OCI-LY3 (cell line): ENCODE results near the gene ASGR2.

Source experiments
- H2AFZ ChIP-seq: fragments of 200-600, 300-600 bp; shearing (Covaris generic); 2 replicates; pipeline ENCODE4 v1.6.0; 2014; ENCODE audit warnings: antibody characterized with exemption, low read depth, low read length
- H3K27ac ChIP-seq: fragments of 200-600, 300-600 bp; sonication (generic); 2 replicates; pipeline ENCODE4 v1.5.1; 2014; ENCODE audit warnings: mild to moderate bottlenecking, low read length, moderate library complexity, mixed read lengths
- H3K27me3 ChIP-seq: fragments of 200-600, 300-600 bp; sonication (generic); 2 replicates; pipeline ENCODE4 v1.6.1; 2014; ENCODE audit warnings: low read depth, low read length, mixed read lengths
- H3K36me3 ChIP-seq: fragments of 200-600, 300-600 bp; sonication (generic); replicated peaks from 2 replicates; pipeline ENCODE3; 2014; ENCODE audit warnings: low read depth, low read length, mixed read lengths
- H3K4me1 ChIP-seq: fragments of 300-600, 200-600 bp; sonication (generic); 2 replicates; pipeline ENCODE4 v1.6.1; 2014; ENCODE audit warnings: low read length, mixed read lengths
- H3K4me2 ChIP-seq: fragments of 200-600, 300-600 bp; sonication (generic); 2 replicates; pipeline ENCODE4 v1.6.1; 2014; ENCODE audit warnings: low read length, mixed read lengths
- H3K4me3 ChIP-seq: fragments of 300-600, 200-600 bp; sonication (generic); 2 replicates; pipeline ENCODE4 v1.5.1; 2014; ENCODE audit warnings: antibody characterized with exemption, mild to moderate bottlenecking, low read length, moderate library complexity
- H3K79me2 ChIP-seq: fragments of 300-600, 200-600 bp; shearing (Covaris generic); 2 replicates; pipeline ENCODE4 v1.6.1; 2014; ENCODE audit warnings: mild to moderate bottlenecking, low read length, mixed read lengths
- H3K9ac ChIP-seq: fragments of 300-600, 200-600 bp; shearing (Covaris generic); 2 replicates; pipeline ENCODE4 v1.6.0; 2014; ENCODE audit warnings: mild to moderate bottlenecking, low read length, moderate library complexity
- H3K9me3 ChIP-seq: fragments of 200-600, 300-600 bp; shearing (Covaris generic); 2 replicates; pipeline ENCODE4 v1.6.1; 2014; ENCODE audit warnings: low read length, mixed read lengths; ENCODE audit not compliant: insufficient read depth
- H4K20me1 ChIP-seq: fragments of 200-600, 300-600 bp; sonication (generic); 2 replicates; pipeline ENCODE4 v1.6.1; 2016; ENCODE audit warnings: low read length, mixed read lengths; ENCODE audit not compliant: insufficient read depth
- EZH2phosphoT487 ChIP-seq: fragments of 200-600 bp; shearing (Covaris generic); IDR thresholded peaks from 2 replicates; pipeline ENCODE4 v1.6.1; 2018; ENCODE audit warnings: antibody characterized with exemption, mixed run types, low read depth
- TF ChIP-seq, protein P1 (sequence below): fragments of 200-600, 300-600 bp; sonication (generic); IDR thresholded peaks from 2 replicates; pipeline ENCODE4 v1.5.1; 2014; ENCODE audit warnings: antibody characterized with exemption, low read length, low read depth

The ASGR2 gene

DNA sequence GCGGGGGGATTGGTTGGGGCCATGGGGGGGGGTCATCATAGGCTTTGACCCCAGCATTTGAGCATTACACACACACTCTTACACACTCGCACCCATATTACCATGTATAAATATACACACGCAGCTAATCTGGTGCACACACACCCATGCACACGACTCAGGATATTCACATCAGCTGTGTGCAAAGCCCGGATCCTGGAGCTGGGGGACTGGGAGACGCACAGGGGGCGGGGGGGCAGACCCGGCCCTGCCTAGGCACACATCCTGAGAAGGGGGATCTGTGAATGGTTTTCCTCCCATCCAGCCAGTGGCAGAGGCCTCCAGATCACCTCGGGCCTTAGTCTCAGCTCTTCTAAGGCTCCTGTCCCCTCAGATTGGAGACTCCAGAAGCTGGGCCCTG is 5.6 kb downstream of the ASGR2 start:
- Histone ChIP-seq H3K4me1 (no peaks in the 10 kb centered on the region), H3K4me3 (no peak overlapping the region), H3K27ac (no peak overlapping the region), H3K4me2 (no peak overlapping the region), H3K79me2 (no peaks in the 10 kb centered on the region), H3K27me3 (no peaks in the 10 kb centered on the region), H4K20me1 (no peaks in the 10 kb centered on the region), H2AFZ (no peak overlapping the region), H3K9ac (no peak overlapping the region), H3K9me3 (no peaks in the 10 kb centered on the region), H3K36me3 (no peaks in the 10 kb centered on the region)
- TF ChIP-seq, protein P1, sequence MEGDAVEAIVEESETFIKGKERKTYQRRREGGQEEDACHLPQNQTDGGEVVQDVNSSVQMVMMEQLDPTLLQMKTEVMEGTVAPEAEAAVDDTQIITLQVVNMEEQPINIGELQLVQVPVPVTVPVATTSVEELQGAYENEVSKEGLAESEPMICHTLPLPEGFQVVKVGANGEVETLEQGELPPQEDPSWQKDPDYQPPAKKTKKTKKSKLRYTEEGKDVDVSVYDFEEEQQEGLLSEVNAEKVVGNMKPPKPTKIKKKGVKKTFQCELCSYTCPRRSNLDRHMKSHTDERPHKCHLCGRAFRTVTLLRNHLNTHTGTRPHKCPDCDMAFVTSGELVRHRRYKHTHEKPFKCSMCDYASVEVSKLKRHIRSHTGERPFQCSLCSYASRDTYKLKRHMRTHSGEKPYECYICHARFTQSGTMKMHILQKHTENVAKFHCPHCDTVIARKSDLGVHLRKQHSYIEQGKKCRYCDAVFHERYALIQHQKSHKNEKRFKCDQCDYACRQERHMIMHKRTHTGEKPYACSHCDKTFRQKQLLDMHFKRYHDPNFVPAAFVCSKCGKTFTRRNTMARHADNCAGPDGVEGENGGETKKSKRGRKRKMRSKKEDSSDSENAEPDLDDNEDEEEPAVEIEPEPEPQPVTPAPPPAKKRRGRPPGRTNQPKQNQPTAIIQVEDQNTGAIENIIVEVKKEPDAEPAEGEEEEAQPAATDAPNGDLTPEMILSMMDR, result no peak
- no peak for TF ChIP-seq EZH2phosphoT487

DNA sequence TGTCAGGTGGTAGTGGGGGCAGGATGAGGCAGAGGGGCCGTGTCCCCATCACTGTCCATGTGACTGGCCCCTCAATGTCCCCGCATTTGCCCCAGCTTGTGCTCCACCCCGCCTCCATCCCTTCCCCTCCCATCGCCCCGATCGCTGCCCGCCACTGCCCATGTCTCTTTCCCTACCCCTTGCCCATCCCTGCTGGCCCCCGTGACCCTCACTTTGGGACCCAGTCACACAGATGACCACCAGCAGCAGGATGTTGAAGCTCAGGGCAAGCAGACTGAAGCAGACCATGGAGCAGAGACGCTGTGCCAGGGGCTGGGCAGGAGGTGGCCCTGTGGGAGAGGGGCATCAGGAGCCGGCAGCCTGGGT is 6.1 kb downstream of the ASGR2 start:
- no peaks in the 10 kb centered on the region for H3K79me2 ChIP-seq
- H3K36me3 ChIP-seq, result no peaks in the 10 kb centered on the region
- H4K20me1 ChIP-seq, result no peaks in the 10 kb centered on the region
- H3K4me3 ChIP-seq, result no peak overlapping the region
- no peak overlapping the region for H3K9ac ChIP-seq
- H3K4me1 ChIP-seq, result no peaks in the 10 kb centered on the region
- H3K27ac ChIP-seq, result no peak overlapping the region
- no peaks in the 10 kb centered on the region for H3K27me3 ChIP-seq
- no peaks in the 10 kb centered on the region for H3K9me3 ChIP-seq
- no peak overlapping the region for H3K4me2 ChIP-seq
- TF ChIP-seq, protein P1, result no peak
- no peak for TF ChIP-seq EZH2phosphoT487
- no peak overlapping the region for H2AFZ ChIP-seq

DNA sequence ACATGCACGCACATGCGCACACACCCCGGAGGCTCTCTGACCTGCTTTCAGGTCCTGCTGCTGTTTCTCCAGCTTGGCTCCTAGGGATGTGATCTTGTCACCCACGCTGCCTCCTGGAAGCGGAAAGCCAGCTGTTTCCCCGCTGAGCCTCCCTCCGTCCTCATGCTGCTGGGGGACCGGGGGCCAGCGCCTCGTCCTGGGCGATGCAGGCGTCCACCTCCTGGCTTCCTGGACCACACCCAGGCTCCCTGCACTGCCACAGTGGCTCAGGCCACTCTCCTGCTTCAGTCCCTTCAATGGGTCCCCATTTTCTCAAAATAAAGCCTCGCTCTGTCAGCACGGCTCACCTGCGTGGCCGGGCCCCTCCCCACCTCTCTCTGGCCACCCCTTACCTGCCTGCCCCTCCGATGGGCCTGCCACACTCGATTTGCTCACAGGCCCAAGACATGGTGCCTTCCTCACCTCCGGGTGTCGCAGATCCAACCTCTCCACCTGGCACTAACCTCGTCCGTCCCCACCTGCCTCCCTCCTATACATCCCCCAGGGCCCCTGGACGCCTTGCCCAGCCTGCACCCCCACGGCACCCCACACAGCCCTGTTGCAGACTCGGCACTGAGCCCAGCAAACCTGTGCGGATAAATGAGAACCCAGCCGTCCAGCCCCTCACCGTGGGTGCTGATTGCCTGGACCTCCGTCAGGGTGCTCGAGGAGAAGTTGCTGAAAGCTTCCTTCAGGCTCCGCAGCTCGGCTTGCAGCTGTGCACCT is 6.6 kb downstream of the ASGR2 start:
- TF ChIP-seq EZH2phosphoT487, result no peak
- TF ChIP-seq, protein P1, result no peak

DNA sequence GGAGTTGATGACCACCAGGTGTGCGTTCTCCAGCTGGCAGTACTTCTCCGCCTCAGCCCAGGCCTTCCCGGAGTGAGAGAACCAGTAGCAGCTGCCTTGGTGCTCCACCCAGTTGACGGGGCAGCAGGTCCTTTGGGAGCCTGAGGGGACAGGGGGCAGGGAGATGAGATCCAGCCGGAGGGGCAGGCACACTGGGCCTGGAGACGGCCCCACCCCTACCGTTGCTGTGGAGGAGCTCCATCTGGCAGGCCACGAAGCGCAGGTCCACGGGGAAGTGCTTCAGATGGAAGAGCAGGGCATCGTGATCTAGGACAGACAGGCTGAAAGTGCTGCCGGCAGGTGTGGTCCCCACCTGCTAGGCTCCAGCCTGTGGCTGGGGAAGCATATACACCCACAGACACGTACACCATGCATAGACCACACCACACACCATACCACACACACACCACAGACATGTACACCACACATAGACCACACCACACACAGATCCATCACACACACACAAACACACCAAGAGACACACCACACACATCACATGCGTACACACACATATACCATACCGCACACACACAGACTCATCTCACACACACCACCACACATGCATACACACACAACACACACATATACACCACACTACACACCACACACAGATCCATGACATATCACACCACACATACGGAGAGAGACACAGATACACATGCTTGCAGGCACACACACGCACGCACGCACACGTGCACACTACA is 7.4 kb downstream of the ASGR2 start:
- Histone ChIP-seq H3K9me3 (no peaks in the 10 kb centered on the region), H3K9ac (no peak overlapping the region), H3K4me3 (no peak overlapping the region), H3K4me2 (no peak overlapping the region), H3K27me3 (0 out of 2 replicates have a peak, but pooled peaks cover 8% of the 10 kb centered on the region), H3K79me2 (no peaks in the 10 kb centered on the region), H3K4me1 (no peaks in the 10 kb centered on the region), H3K27ac (no peak overlapping the region), H3K36me3 (no peaks in the 10 kb centered on the region), H2AFZ (no peak overlapping the region), H4K20me1 (no peaks in the 10 kb centered on the region)
- TF ChIP-seq, protein P1, result no peak
- TF ChIP-seq EZH2phosphoT487, result no peak

More for the DNA sequence above, 6.6 kb downstream of the ASGR2 start:
- Histone ChIP-seq H3K9me3 (no peaks in the 10 kb centered on the region), H3K27me3 (0 out of 2 replicates have a peak, but pooled peaks cover 5% of the 10 kb centered on the region), H3K4me3 (no peak overlapping the region), H3K36me3 (no peaks in the 10 kb centered on the region), H3K79me2 (no peaks in the 10 kb centered on the region), H3K27ac (no peak overlapping the region), H2AFZ (no peak overlapping the region), H3K4me1 (no peaks in the 10 kb centered on the region), H3K4me2 (no peak overlapping the region), H3K9ac (no peak overlapping the region), H4K20me1 (no peaks in the 10 kb centered on the region)
